Mesodermal cell (in vitro differentiated cells): ENCODE results near the gene RTBDN.
"Not testable (repeated sequence)": the region's sequence is repeated elsewhere in the genome, so short reads cannot be mapped to it uniquely, and the experiment has no call there.

Source experiments
- H3K27ac ChIP-seq: 2 replicates; pipeline ENCODE4 v1.7.0; 2013; ENCODE audit warnings: mild to moderate bottlenecking, low read depth, low read length, moderate library complexity; ENCODE audit not compliant: severe bottlenecking
- H3K36me3 ChIP-seq: 2 replicates; pipeline ENCODE4 v1.7.1; 2013; ENCODE audit warnings: mild to moderate bottlenecking, low read length, moderate library complexity; ENCODE audit not compliant: control insufficient read depth, insufficient read depth
- H3K4me1 ChIP-seq: one replicate; pipeline ENCODE4 v1.7.1; 2013; ENCODE audit warnings: mild to moderate bottlenecking, low read length; ENCODE audit not compliant: insufficient read depth, control insufficient read depth, poor library complexity, severe bottlenecking
- H3K4me3 ChIP-seq: 2 replicates; pipeline ENCODE4 v1.7.0; 2013; ENCODE audit warnings: low read length, control low read depth, mild to moderate bottlenecking; ENCODE audit not compliant: insufficient read depth, poor library complexity, severe bottlenecking; ENCODE audit errors: extremely low read depth
- H3K9me3 ChIP-seq: 2 replicates; pipeline ENCODE4 v1.7.1; 2013; ENCODE audit warnings: mild to moderate bottlenecking, low read length, moderate library complexity; ENCODE audit not compliant: control insufficient read depth
- WGBS, 2 experiments: methylation state at CpG; one replicate each; pipeline ENCODE4 v1.1.5; 2013; ENCODE audit warnings: missing lambda C conversion rate in 2 of 2; ENCODE audit not compliant: insufficient coverage in 2 of 2; 5-methylcytosine and 5-hydroxymethylcytosine counted together

RTBDN gene

DNA sequence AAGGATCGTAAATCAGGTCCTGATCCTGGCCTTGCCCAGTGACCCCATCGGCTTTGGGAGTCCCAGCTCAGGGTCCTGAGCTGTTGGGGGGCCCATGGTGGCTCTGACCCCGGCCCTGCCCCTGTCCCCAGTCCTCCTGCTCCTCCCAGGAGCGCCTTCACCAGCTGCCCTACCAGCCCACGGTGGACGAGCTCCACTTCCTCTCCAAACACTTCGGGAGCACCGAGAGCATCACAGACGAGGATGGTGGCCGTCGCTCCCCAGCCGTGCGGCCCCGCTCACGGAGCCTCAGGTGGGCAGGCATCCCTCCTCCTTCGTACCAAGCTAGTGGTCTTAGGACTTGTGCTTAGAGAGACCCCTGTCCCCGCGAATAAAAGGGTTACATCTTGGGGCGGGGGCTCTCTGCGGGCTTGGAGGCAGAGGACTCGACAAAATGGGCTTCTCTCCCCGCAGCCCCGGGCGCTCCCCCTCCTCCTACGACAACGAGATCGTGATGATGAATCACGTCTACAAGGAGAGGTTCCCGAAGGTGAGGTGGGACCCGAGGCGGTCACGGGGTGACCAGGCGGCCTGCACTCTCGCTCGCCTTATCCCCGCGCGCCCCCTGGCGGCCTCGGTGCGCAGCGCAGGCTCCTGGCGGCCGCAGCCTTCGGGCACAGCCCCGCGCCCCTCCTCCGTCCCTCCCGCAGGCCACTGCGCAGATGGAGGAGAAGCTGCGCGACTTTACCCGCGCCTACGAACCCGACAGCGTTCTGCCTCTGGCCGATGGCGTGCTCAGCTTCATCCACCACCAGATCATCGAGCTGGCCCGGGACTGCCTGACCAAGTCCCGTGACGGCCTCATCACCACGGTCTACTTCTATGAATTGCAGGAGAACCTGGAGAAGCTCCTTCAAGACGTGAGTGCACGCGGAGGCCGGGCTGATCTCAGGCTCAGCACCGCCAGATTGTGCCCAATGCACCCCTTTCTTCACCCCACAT lies 13.1 kb upstream of the RTBDN start:
- Histone ChIP-seq H3K9me3 (no peaks in the 10 kb centered on the region), H3K4me1 (no peaks in the 10 kb centered on the region), H3K27ac (no peak overlapping the region), H3K4me3 (no peak overlapping the region), H3K36me3 (no peaks in the 10 kb centered on the region)
- 30 to 39% methylated on average over 59 to 61 of the region's 69 CpGs for WGBS, 2 experiments

- H3K9me3 ChIP-seq, H3K36me3 ChIP-seq, H3K4me1 ChIP-seq, H3K4me3 ChIP-seq, H3K27ac ChIP-seq: not testable (repeated sequence)
- 93 to 100% methylated on average over 2 of the region's 7 CpGs for WGBS, 2 experiments
These were observed 12.2 kb upstream of the RTBDN start for GRCh38 chr19:12846613-12847012.

DNA sequence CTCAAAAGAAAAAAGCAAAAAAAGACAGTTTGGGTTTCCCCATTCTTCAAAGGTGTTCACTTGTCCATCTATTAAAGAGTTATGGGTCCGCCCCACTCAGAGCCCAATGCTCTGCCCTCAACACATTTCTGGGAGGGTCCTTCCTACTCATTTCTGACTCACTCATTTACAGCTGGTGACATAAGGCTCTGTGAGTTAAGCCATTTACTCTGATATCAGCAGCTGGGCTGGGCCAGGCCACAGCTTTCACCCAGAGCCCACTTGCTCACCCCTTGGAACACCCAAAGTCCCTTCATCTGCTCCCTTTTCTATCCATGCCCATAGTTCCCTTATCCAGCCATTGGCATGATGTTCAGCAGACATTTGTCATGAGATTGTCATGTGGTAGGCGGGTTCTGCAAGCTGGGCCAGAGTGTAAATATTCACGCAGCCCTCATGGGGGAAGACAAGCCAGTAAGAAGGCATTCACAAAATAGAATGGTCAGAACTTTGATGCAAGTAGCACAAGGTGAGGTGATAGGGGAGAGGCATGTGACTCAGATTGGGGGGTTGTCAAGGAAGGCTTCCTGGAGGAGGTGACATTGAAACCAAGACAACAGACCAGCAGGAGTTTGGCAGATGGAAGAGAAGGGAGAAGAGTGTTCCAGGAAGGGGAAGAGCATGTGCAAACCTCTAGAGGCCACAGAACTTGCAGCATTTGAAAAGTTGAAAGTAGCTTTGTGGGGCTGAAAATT lies 9.8 kb upstream of the RTBDN start:
- Histone ChIP-seq H3K27ac (no peak overlapping the region), H3K4me1 (no peaks in the 10 kb centered on the region), H3K9me3 (no peaks in the 10 kb centered on the region), H3K4me3 (no peak overlapping the region), H3K36me3 (no peaks in the 10 kb centered on the region)
- 96% methylated on average over 3 of the region's 3 CpGs for WGBS, 2 experiments

DNA sequence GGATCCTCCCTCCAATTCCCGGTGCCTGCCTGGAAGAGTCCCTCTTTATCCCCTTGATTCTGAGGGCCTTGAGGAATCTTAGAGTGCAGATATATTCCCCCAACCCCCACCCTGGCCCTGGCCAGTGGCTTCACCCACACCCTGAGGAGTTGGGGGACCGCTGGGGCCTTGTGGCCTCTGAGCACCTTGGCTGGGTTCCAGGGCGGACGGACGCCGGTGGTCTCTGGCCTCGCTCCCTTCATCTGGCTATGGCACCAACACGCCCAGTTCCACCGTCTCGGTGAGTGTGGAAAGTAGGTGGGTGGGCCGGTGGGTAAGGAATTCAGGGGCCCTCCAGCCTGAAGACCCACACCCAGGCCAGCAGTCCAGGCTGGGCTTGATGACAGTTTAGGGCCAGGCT lies 8.9 kb upstream of the RTBDN start:
- 88 to 96% methylated on average over 6 to 10 of the region's 11 CpGs for WGBS, 2 experiments
- Histone ChIP-seq H3K4me1 (no peaks in the 10 kb centered on the region), H3K9me3 (no peaks in the 10 kb centered on the region), H3K4me3 (no peak overlapping the region), H3K27ac (no peak overlapping the region), H3K36me3 (no peaks in the 10 kb centered on the region)

- WGBS, 2 experiments: 95 to 96% methylated on average over 18 of the region's 18 CpGs
- Histone ChIP-seq H3K27ac (no peak overlapping the region), H3K4me1 (no peaks in the 10 kb centered on the region), H3K36me3 (no peaks in the 10 kb centered on the region), H3K9me3 (no peaks in the 10 kb centered on the region), H3K4me3 (no peak overlapping the region)
These were observed 8.1 kb upstream of the RTBDN start for GRCh38 chr19:12842511-12842910.

DNA sequence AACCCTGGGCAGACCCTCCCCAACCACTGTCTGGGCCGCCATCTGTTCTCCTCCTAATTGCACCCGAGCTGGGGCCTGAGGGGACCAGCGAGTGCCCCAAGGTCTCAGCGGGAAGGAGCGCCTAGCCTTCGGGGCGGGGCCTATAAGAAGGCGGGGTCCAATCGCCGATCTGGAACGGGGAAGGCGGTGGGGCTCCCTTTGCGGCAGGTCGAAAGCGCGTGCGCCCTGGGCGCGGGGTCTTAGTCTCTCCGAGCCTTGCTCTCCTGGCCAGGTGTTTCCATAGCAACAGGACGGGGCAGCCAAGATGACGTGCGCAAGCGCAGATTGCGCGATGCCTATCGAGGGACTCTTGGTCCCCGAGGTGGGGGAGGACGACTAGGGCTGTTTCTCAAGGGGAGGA lies 6.7 kb upstream of the RTBDN start:
- WGBS, 2 experiments: 6 to 9% methylated on average over 24 to 26 of the region's 29 CpGs
- Histone ChIP-seq H3K36me3 (no peaks in the 10 kb centered on the region), H3K9me3 (no peaks in the 10 kb centered on the region), H3K27ac (no peak overlapping the region), H3K4me3 (peak overlapping the region; percentile 33), H3K4me1 (no peaks in the 10 kb centered on the region)

DNA sequence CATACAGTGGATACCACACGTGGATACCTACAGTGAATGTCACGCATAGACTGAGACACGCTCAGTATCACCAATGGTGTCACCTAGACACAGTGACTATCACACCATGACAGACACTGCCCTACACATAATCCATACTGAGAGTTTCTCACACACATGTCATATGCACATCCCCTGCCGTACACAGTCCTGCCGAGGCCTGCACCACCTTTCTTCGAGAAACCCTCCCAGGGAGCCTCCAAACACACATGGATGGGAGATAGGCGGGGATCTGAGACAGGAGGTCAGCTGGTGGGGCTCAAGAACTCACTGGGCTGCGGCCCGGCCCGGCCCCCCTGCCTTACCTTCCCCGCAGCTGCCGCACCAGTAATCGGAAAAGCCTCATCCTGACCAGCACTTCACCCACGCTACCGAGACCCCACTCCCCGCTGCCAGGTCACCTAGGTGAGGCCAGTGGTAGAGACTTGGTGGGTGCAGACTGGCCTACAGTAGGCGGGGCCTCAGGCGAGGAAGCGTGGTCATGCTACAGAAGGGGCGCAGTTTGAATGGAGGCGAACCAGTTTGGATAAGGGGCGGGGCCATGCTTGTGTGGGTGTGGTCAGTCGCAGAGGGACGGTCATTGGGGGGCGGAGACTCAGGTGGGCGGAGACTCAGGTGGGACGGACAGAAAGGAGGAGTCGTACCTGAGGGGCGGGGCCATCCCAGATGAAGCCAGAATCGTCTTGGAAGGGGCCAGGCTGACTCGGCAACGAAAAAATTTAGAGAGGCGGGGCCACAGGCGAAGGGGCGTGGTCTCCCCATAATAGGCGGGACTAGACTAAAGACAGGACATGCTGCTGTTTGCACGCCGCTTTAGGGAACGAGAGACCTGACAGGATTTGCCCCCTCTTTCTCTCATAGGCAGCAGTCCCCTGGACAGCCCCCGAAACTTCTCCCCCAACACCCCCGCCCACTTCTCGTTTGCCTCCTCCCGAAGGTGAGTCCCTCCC lies 6.0 kb upstream of the RTBDN start:
- WGBS, 2 experiments: 26 to 32% methylated on average over 29 to 36 of the region's 43 CpGs

DNA sequence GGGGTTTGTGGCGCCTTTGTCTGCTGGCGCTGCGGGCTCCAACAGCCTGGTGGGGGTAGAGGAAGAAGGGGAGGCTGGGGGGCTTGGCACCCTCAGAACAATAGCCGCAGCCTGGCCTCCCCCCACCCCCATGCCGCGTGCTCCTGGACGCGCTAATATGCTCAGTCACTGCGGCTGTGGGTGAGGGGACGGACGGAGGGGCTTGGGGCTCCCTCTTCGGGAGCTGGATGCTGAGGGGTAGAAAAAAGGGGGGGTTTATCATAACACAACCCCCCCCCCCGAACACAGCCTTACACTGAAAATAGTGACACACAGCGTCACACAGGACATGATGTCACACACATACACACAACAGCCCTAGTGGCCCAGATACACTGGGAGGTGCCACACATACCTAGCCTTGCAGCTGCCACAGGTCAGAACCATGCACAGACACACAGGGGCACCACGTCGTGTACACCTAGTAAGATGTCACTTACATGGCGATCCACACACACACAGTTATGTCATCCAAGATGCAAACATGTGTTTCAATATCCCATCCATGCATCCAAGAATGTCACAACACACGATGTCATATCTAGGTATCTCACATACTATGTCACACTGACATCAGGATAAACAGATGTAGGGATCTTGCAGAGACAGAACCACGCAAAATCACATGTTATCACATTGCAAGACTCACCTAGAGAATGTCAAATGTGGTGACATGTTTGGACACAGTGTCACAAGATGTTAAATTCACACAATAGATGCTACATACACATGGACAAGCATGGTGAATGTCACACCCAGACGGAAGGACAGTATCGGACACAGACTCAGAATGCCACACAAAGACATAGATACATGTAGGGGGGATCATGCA lies 4.7 kb upstream of the RTBDN start:
- peak overlapping the region; percentile 57 for H3K4me3 ChIP-seq
- H3K4me1 ChIP-seq: no peaks in the 10 kb centered on the region
- no peak overlapping the region for H3K27ac ChIP-seq
- H3K36me3 ChIP-seq: no peaks in the 10 kb centered on the region
- WGBS, 2 experiments: 60 to 74% methylated on average over 7 of the region's 21 CpGs
- no peaks in the 10 kb centered on the region for H3K9me3 ChIP-seq

More for the DNA sequence above, 6.0 kb upstream of the RTBDN start:
- Histone ChIP-seq H3K4me3 (peak overlapping the region; percentile 33), H3K27ac (no peak overlapping the region), H3K9me3 (no peaks in the 10 kb centered on the region), H3K36me3 (no peaks in the 10 kb centered on the region), H3K4me1 (no peaks in the 10 kb centered on the region)

- Histone ChIP-seq H3K36me3 (no peaks in the 10 kb centered on the region), H3K27ac (peak within 1 kb of the TSS; percentile 10), H3K9me3 (no peaks in the 10 kb centered on the region), H3K4me1 (no peaks in the 10 kb centered on the region), H3K4me3 (peak within 1 kb of the TSS; percentile 57)
- 0 to 1% methylated on average over 38 to 39 of the region's 69 CpGs for WGBS, 2 experiments
These were observed 4.0 kb upstream of the RTBDN start, which contains the start of gene MAST1 for GRCh38 chr19:12838182-12838885. MAST1 (plus strand) TSS chr19:12838515; CDS start chr19:12838573, 58 bp downstream.
